GM20000 (cell line): Measurements from ENCODE around the gene KIF13A.
"Not testable (repeated sequence)": the region's sequence is repeated elsewhere in the genome, so short reads cannot be mapped to it uniquely, and the experiment has no call there.

Experiments used
- DNase-seq: peaks from one replicate; pipeline ENCODE4 v3.0.0; 2012; ENCODE audit warnings: low spot score
- TF ChIP-seq, protein P1 (sequence below): IDR thresholded peaks from 2 replicates; pipeline ENCODE4 v1.5.1; 2012; ENCODE audit warnings: mild to moderate bottlenecking, control low read depth; ENCODE audit errors: extremely low read depth, missing control alignments

The KIF13A gene

DNA sequence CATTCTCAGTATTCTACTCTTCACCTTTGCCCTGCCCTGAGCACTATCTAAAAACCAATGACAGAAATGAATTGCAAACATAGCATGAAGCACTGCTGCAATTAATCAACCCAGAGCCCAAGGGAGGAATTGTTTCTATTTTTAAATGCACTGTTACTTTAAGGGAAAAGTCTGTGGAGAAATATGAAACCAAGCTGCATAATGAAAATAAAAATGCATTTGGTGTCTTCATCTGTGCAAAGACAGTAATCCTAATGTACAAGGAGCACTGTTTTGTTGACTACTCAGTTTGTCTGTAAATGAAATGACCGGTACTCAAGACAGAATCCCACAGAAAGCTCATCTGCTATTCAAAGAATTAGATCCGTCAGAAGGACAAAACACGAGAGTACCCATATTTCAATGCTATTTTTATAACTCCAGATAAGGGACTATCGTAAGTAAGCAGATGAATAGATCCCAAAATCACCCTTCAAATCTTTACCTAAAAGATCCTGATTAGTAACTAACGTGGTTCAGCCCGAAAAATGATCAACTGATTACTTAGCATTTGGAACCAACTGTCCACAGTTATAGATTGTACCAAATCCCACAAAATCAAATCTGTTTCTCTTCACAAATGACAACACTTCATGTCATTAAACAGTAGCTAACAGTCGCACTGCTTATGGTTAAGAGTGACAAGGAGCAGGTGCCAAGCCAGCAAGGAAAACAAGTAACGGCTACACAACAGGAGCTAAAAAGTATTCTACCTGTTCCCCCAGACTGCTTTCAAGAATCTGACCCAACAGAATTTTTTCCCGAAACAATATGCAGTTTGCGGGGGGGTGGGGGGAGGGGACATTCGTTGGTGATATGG lies 2.4 kb downstream of the KIF13A start:
- DNase-seq, result no peak
- TF ChIP-seq, protein P1, sequence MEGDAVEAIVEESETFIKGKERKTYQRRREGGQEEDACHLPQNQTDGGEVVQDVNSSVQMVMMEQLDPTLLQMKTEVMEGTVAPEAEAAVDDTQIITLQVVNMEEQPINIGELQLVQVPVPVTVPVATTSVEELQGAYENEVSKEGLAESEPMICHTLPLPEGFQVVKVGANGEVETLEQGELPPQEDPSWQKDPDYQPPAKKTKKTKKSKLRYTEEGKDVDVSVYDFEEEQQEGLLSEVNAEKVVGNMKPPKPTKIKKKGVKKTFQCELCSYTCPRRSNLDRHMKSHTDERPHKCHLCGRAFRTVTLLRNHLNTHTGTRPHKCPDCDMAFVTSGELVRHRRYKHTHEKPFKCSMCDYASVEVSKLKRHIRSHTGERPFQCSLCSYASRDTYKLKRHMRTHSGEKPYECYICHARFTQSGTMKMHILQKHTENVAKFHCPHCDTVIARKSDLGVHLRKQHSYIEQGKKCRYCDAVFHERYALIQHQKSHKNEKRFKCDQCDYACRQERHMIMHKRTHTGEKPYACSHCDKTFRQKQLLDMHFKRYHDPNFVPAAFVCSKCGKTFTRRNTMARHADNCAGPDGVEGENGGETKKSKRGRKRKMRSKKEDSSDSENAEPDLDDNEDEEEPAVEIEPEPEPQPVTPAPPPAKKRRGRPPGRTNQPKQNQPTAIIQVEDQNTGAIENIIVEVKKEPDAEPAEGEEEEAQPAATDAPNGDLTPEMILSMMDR, result no peak

DNA sequence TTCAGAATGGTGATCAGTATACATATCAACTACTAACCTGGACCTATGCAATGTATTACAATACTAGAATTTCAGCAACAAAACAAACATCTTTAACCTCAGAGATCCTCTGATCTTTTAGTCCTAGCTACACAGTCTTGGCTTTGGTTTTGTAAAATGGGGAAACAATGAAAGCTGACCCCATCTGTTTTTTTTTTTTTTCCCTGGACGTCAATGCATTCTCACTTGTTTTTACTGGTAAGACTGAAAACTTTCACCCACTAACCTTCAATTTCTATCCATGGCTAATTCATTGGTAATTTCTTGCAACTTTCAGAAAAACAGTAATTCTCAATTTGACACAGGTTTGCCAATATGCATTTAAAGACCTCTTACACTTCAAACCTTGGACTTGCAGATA lies 3.0 kb downstream of the KIF13A start:
- DNase-seq, result no peak

DNA sequence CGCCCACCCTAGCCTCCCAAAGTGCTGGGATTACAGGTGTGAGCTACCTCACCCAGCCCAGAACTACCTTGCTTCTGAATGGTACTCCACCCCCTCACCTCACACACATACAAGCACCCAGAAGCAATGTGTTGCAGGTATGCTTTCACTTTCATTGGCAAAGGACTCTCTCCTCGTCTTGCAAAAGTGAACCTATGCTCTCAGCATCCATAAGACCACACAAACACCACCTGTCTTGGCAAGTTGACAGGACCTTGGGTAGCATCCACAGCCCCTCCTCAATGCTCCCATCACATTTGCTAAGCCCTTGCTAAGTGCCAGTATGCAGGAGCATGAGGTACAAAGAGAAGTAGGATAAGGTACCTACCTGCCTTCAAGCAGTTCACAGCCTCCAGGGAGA lies 3.7 kb downstream of the KIF13A start:
- TF ChIP-seq, protein P1, result no peak
- DNase-seq, result no peak

More for the DNA sequence above, 3.0 kb downstream of the KIF13A start:
- TF ChIP-seq, protein P1, result no peak

DNA sequence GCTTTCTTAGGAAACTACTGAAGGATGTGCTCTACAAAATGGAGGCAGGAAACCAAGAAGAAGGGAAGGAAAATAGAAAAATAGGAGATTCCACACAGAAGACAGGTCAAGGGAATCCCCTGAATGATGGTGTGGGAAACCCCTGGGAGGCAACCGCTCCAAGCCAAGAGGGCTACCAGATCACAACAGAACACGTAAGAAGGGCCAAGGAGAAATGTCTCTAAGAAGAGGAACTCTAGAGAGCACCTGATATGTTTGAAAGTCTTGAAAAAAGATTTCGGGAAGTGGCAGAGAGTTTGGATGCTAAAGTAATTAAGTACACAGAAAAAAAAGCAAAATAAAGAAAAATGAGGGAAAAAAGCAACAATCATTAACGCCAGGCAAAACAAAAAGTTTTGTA lies 7.1 kb downstream of the KIF13A start:
- DNase-seq, result no peak
- TF ChIP-seq, protein P1, result no peak

DNA sequence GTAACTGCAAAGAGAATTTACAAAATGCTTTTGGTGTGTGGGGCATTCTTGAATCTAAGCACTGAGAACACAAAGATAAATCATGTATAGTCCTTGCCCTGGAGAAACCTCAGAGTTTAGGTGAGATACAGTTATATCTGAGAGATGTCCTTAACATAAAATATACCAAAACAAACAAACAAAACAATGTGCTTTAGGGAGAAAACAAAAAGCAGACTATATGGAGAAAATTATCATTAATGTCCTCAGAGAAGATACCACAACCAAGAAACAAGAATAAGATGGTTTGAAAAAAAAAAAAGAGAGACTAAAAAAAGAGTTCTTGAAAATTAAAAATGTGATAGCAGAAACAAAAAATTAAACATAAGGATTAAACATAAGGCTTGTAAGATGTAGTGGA lies 8.0 kb downstream of the KIF13A start:
- TF ChIP-seq, protein P1, result no peak
- DNase-seq, result no peak

DNA sequence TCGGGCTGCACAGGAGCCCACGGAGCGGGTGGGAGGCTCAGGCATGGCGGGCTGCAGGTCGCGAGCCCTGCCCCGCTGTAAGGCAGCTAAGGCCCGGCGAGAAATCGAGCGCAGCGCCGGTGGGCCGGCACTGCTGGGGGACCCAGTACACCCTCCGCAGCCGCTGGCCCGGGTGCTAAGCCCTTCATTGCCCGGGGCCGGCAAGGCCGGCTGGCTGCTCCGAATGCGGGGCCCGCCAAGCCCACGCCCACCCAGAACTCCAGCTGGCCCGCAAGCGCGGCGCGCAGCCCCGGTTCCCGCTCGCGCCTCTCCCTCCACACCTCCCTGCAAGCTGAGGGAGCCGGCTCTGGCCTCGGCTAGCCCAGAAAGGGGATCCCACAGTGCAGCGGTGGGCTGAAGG lies 11.2 kb downstream of the KIF13A start:
- DNase-seq, result not testable (repeated sequence)

DNA sequence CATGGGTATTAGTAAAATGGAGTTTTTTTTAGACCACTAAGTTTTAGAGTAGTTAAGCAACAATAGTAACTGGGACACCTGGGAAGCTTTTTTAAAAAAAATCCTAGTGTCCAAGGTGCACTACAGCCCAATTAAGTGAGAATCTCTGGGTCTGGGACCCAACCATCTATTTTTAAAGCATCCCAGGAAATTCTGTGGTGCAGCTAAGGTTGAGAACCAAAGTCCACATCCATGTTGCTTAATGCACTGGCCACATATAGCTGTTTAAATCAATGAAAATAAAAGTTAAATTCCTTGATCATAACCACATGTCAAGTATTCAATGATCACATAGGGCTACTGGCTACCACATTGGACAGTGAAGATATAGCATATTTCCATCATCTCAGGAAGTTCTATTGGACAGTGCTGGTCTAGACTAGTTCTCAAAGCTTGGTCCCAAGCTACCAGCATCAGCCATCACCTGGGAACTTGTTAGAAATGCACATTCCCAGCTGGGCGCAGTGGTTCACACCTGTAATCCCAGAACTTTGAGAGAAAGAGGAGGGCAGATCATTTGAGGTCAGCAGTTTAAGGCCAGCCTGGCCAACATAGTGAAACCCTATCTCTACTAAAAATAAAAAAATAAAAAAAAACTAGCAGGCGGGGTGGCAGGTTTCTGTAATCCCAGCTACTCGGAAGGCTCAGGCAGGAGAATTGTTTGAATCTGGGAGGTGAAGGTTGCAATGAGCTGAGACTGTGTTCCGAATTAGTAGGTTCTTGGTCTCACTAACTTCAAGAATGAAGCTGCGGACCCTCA lies 12.7 kb downstream of the KIF13A start:
- no peak for DNase-seq
- TF ChIP-seq, protein P1, result no peak
